RCC 7860 (cell line): ENCODE results near the gene NT5C.
"Not testable (repeated sequence)": the region's sequence is repeated elsewhere in the genome, so short reads cannot be mapped to it uniquely, and the experiment has no call there.

Experiments
- DNase-seq: peaks from one replicate; pipeline ENCODE4 v3.0.0-alpha.2; 2015; ENCODE audit warnings: low spot score
- FAIRE-seq: peaks from 2 replicates; lab custom pipeline; 2012; peaks lifted over from hg19 to GRCh38; lab: Jason Lieb, UNC

The NT5C gene

GRCh38 chr17:75131278-75132017 lies at the start of gene NT5C:
Gene NT5C, minus strand, starts transcription at chr17:75131742. Its CDS starts 35 bp downstream, at chr17:75131707.
- FAIRE-seq: no peak
- DNase-seq: peak; percentile 61

- no peak for FAIRE-seq
- no peak for DNase-seq
These were observed 49.6 kb upstream of the NT5C start for GRCh38 chr17:75181110-75181509.

GRCh38 chr17:75178453-75178852 lies 46.9 kb upstream of the NT5C start:
- DNase-seq (no peak), FAIRE-seq (no peak)

DNA sequence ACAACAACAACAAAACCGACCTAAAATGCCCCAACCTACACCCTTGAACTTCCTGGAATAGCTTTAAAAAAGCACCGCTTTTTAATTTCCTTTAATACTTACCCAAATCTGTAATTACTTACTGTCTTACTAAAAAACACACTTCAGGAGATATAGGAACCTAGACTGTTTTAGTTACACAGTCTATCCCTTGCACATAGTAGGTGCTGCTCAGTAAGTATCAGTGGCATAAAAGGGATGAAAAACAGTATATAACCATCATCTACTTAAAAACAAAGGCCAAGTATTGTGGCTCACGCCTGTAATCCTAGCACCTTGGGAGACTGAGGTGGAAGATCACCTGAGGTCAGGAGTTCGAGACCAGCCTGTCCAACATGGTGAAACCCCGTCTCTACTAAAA lies 45.1 kb upstream of the NT5C start:
- DNase-seq: no peak
- FAIRE-seq: no peak

GRCh38 chr17:75174996-75175395 lies 43.5 kb upstream of the NT5C start:
- DNase-seq: no peak
- FAIRE-seq: no peak

DNA sequence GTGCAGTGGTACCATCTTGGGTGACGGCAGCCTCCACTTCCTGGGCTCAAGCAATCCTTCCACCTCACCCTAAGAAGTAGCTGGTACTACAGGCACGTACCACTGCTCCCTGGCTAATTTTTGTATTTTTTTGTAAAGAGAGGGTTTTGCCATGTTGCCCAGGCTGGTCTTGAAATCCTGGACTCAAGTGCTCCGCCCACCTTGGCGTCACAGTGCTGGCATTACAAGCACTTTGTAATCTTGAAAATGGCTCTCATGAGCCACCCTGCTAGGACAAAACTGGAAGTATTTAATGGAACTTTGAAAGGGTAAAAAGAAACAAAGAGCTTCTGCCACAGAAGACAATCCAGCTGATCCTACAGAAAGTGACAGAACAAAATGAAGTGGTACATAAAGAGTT lies 42.0 kb upstream of the NT5C start:
- DNase-seq: no peak
- no peak for FAIRE-seq

- DNase-seq (no peak), FAIRE-seq (no peak)
These were observed 37.5 kb upstream of the NT5C start for GRCh38 chr17:75168998-75169397.

DNA sequence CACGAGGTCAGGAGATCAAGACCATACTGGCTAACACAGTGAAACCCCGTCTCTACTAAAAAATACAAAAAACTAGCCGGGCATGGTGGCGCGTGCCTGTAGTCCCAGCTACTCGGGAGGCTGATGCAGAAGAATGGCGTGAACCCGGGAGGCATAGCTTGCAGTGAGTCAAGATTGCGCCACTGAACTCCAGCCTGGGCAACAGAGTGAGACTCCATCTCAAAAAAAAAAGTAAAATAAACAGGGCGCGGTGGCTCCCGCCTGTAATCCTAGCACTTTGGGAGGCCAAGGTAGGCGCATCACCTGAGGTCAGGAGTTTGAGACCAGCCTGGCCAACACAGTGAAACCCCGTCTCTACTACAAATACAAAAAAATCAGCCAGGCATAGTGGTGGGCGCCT lies 33.1 kb upstream of the NT5C start:
- FAIRE-seq: not testable (repeated sequence)

DNA sequence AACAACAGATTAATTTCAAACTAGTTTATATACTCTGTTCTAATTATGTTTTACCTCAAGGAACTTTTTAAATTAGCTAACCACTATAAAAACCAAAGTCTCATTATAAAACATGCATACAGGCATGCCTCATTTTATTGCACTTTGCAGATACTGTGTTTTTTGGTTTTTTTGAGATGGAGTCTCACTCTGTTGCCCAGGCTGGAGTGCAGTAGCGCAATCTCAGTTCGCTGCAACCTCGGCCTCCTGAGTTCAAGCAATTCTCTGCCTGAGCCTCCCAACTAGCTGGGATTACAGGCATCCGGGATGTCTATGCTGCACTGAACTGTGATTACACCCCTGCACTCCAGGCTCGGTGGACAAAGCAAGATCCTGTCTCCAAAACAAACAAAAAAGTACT lies 31.5 kb upstream of the NT5C start:
- FAIRE-seq (no peak), DNase-seq (no peak)

More for the DNA sequence above, 33.1 kb upstream of the NT5C start:
- DNase-seq: not testable (repeated sequence)

- FAIRE-seq (no peak), DNase-seq (no peak)
These were observed 28.7 kb upstream of the NT5C start for GRCh38 chr17:75160211-75160610.

- DNase-seq (peak; percentile 45), FAIRE-seq (no peak)
These were observed 27.9 kb upstream of the NT5C start for GRCh38 chr17:75159196-75160031.

GRCh38 chr17:75158480-75158879 lies 26.9 kb upstream of the NT5C start:
- FAIRE-seq: not testable (repeated sequence)
- peak; percentile 29 for DNase-seq

DNA sequence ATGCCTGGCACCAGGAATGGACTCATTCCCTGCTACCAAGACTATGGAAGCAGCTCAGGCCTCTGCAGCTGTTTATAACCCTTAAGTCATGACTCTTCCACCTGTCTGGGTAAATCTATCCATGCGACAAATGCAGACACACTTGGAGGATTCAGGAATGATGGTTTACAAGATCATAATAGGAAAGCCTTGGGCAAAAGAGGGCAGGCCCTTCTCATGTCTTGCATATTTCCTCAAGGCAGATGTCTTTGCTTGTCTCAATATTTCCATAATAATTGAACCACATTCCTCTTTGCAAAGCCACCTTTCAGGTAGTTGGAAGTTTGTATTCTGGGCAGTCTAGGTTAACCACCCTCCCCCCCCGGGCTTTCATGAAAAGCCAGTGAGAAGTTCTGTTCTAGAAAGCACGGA lies 23.7 kb upstream of the NT5C start:
- peak; percentile 28 for DNase-seq
- no peak for FAIRE-seq

- FAIRE-seq (peak; percentile 88), DNase-seq (peak; percentile 98)
These were observed 22.9 kb upstream of the NT5C start, which contains the start of gene JPT1 for GRCh38 chr17:75154195-75155106. Gene JPT1, minus strand, starts transcription at chr17:75154512. Its CDS starts 115 bp downstream, at chr17:75154397.

GRCh38 chr17:75153780-75154194 lies 22.2 kb upstream of the NT5C start:
- FAIRE-seq (no peak), DNase-seq (no peak)

DNA sequence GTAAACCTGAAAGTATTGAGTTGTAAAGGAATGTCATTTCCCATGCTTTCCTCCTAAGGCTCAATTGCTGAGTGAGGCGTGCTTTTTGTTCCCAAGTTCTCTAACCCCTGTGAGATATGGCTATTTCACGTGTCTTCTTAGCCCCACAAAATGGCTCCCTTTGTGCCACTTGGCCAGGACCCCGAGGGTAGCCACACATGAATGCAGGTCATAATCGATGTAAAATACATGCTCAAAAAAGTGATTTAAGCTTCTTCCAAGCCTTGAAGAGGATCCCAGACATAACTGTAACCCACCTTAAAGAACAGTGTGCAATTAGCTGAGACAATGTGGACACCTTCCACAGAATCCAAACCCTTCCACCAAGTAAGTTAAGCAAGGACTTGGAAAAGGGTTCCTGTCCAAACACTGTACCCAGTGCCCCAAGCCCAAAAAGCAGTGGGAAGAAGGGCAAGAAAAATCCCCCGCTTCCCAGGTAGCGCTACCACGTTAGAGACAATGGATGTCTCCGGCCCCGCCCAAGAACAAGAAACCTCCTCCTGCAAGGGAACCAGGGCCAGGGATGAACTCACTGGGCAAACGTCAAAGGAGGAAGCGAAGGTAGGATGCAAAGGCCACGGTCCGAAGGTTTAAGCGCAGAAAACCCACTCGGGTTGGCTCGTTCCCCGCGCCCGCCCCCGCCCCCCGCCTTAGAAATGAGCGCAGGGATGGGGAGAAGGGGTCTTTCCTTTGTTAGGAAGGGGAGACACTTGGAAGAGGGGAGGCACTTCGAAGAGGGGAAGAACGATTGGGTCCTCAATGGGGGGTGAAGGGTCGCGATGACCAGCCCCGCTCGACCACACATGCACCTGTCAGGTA lies 21.6 kb upstream of the NT5C start:
- DNase-seq: peak; percentile 46
- no peak for FAIRE-seq

DNA sequence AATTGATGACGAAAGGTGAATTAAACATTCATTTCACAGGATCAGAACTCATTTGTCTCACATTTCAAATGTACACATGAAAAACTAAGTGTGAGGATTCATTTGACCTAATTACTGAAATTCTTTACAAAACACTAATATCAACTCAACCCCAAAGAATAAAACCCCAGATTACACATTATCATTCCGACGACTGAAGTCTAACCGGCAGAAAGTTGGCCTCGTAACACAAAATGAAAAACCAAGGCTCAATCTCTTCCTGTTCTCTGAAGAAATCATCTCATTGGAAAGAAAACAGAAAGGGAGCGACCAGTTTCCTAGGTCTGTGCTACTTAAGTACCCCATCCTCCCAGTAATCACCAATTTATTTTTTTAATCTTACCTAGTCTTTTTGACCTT lies 21.0 kb upstream of the NT5C start:
- FAIRE-seq (no peak), DNase-seq (no peak)

- FAIRE-seq: no peak
- no peak for DNase-seq
These were observed 20.4 kb upstream of the NT5C start for GRCh38 chr17:75151930-75152329.

GRCh38 chr17:75147878-75148546 lies 16.5 kb upstream of the NT5C start:
- DNase-seq: no peak
- no peak for FAIRE-seq
